OCI-LY7 (cell line): ENCODE results near the gene EPAS1.

Experiments
- EZH2phosphoT487 ChIP-seq: fragments of 200-600 bp; sonication (generic); IDR thresholded peaks from 2 replicates; pipeline ENCODE4 v1.6.1; 2018; ENCODE audit warnings: low read depth, borderline replicate concordance, mild to moderate bottlenecking, mixed run types, antibody characterized with exemption, low read length, moderate library complexity, mixed read lengths
- TF ChIP-seq, protein P1 (sequence below): fragments of 200-600 bp; sonication (generic); conservative IDR thresholded peaks from 2 replicates; pipeline ENCODE4 v1.5.1; 2014; ENCODE audit warnings: mild to moderate bottlenecking, antibody characterized with exemption, low read length, moderate library complexity, mixed read lengths

DNA sequence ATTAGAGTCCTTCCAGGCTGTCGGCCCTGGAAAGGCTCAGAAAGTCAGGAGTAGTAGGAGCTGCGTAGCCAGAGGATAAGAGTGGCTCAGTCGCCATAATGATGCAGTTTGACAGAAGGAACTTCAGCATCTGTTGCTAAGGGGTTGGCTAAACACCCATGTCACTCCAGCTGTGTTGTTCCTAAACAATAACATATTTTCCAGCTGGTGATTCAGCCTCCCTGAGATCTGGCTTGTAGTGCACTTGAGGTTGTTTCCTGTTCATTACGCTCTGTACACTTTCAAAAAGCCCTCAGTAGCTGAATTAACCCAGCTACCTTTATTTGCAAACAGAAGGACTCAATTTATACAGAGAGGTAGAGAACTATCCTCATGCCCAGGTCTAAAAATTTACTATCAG lies 39.7 kb upstream of the EPAS1 start:
- TF ChIP-seq, protein P1, sequence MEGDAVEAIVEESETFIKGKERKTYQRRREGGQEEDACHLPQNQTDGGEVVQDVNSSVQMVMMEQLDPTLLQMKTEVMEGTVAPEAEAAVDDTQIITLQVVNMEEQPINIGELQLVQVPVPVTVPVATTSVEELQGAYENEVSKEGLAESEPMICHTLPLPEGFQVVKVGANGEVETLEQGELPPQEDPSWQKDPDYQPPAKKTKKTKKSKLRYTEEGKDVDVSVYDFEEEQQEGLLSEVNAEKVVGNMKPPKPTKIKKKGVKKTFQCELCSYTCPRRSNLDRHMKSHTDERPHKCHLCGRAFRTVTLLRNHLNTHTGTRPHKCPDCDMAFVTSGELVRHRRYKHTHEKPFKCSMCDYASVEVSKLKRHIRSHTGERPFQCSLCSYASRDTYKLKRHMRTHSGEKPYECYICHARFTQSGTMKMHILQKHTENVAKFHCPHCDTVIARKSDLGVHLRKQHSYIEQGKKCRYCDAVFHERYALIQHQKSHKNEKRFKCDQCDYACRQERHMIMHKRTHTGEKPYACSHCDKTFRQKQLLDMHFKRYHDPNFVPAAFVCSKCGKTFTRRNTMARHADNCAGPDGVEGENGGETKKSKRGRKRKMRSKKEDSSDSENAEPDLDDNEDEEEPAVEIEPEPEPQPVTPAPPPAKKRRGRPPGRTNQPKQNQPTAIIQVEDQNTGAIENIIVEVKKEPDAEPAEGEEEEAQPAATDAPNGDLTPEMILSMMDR: no peak
- TF ChIP-seq EZH2phosphoT487: no peak
